Liver (tissue), 9 donors: ENCODE results near the gene LCP2. TPM values are rescaled to one million over a fixed set of nuclear protein-coding genes. Genes with fewer than 3 reads are reported as not detected.

Source experiments
- DNase-seq: peaks from one replicate; pipeline ENCODE4 v3.0.0-alpha.2; 2017; ENCODE audit warnings: low spot score
- H3K27ac ChIP-seq, 2 donors: one replicate each; pipeline ENCODE4 v1.7.0; 2013; ENCODE audit warnings: inconsistent platforms in 2 of 2, low read length in 2 of 2, control low read depth in 1 of 2, low read depth in 1 of 2, mild to moderate bottlenecking in 1 of 2
- H3K27me3 ChIP-seq, 4 donors: one replicate each; pipeline versions ENCODE4 v1.6.1 to v1.7.0; 2013; ENCODE audit warnings: low read length in 3 of 4, inconsistent platforms in 1 of 4, mild to moderate bottlenecking in 1 of 4, moderate library complexity in 1 of 4; ENCODE audit not compliant: control insufficient read depth in 4 of 4, insufficient read depth in 4 of 4
- H3K36me3 ChIP-seq, 4 donors: one replicate each; pipeline versions ENCODE4 v1.6.1 to v1.7.0; 2013; ENCODE audit warnings: low read length in 3 of 4, mild to moderate bottlenecking in 3 of 4, low read depth in 1 of 4, moderate library complexity in 1 of 4; ENCODE audit not compliant: control insufficient read depth in 4 of 4, insufficient read depth in 3 of 4
- H3K4me1 ChIP-seq, 4 donors: one replicate each; pipeline versions ENCODE4 v1.6.1 to v1.7.0; 2013; ENCODE audit warnings: low read length in 3 of 4, mild to moderate bottlenecking in 3 of 4, moderate library complexity in 1 of 4; ENCODE audit not compliant: control insufficient read depth in 4 of 4, insufficient read depth in 4 of 4
- H3K4me3 ChIP-seq, 3 donors: one replicate each; pipeline versions ENCODE4 v1.6.1 to v1.7.0; 2013; ENCODE audit warnings: low read length in 3 of 3, control low read depth in 1 of 3, low read depth in 1 of 3, mild to moderate bottlenecking in 1 of 3
- H3K9ac ChIP-seq, 2 donors: one replicate each; pipeline ENCODE4 v1.7.0; 2013; ENCODE audit warnings: low read length in 2 of 2, mild to moderate bottlenecking in 2 of 2, moderate library complexity in 2 of 2, control low read depth in 1 of 2, low read depth in 1 of 2
- H3K9me3 ChIP-seq, 4 donors: one replicate each; pipeline versions ENCODE4 v1.6.1 to v1.7.0; 2013; ENCODE audit warnings: low read length in 3 of 4; ENCODE audit not compliant: control insufficient read depth in 4 of 4
- EGR1 ChIP-seq, 2 donors: IDR thresholded peaks; 2 replicates each; pipeline ENCODE4 v1.6.1; 2016 to 2018; ENCODE audit warnings: antibody characterized with exemption in 2 of 2, low read depth in 2 of 2
- FOXA1 ChIP-seq: IDR thresholded peaks from 2 replicates; pipeline ENCODE4 v1.6.1; 2016; ENCODE audit warnings: antibody characterized with exemption
- FOXA2 ChIP-seq: IDR thresholded peaks from 2 replicates; pipeline ENCODE4 v1.6.1; 2016; ENCODE audit warnings: antibody characterized with exemption
- GABPA ChIP-seq, 2 donors: IDR thresholded peaks in 1 of 2; conservative IDR thresholded peaks in 1 of 2; 2 replicates each; pipeline ENCODE4 v1.6.1; 2016; ENCODE audit warnings: antibody characterized with exemption in 2 of 2, mild to moderate bottlenecking in 1 of 2, moderate library complexity in 1 of 2
- HNF4A ChIP-seq, 2 donors: conservative IDR thresholded peaks; 2 replicates each; pipeline ENCODE4 v1.6.1; 2016; ENCODE audit warnings: antibody characterized with exemption in 2 of 2, mild to moderate bottlenecking in 2 of 2
- HNF4G ChIP-seq: IDR thresholded peaks from 2 replicates; pipeline ENCODE4 v1.6.1; 2016; ENCODE audit warnings: antibody characterized with exemption
- JUND ChIP-seq, 2 donors: IDR thresholded peaks; 2 replicates each; pipeline ENCODE4 v1.6.1; 2016; ENCODE audit warnings: antibody characterized with exemption in 2 of 2
- NR2F2 ChIP-seq: IDR thresholded peaks from 2 replicates; pipeline ENCODE4 v1.6.1; 2016; ENCODE audit warnings: antibody characterized with exemption
- RAD21 ChIP-seq, 2 donors: IDR thresholded peaks; 2 replicates each; pipeline ENCODE4 v1.6.1; 2016; ENCODE audit warnings: antibody characterized with exemption in 2 of 2, mild to moderate bottlenecking in 2 of 2
- RXRA ChIP-seq, 2 donors: IDR thresholded peaks; 2 replicates each; pipeline ENCODE4 v1.6.1; 2017 to 2018; ENCODE audit warnings: antibody characterized with exemption in 2 of 2, mild to moderate bottlenecking in 1 of 2
- SP1 ChIP-seq: IDR thresholded peaks from 2 replicates; pipeline ENCODE4 v1.6.1; 2018; ENCODE audit warnings: antibody characterized with exemption, mild to moderate bottlenecking
- TAF1 ChIP-seq: conservative IDR thresholded peaks from 2 replicates; pipeline ENCODE4 v1.6.1; 2016; ENCODE audit warnings: antibody characterized with exemption, mild to moderate bottlenecking
- YY1 ChIP-seq: IDR thresholded peaks from 2 replicates; pipeline ENCODE4 v1.6.1; 2016; ENCODE audit warnings: antibody characterized with exemption, mild to moderate bottlenecking
- WGBS: extraction: QIAGEN DNeasy Blood & Tissue Kit; methylation state at CpG from one replicate; pipeline ENCODE4 v1.1.7; 2013; 5-methylcytosine and 5-hydroxymethylcytosine counted together
- polyA plus RNA-seq, 2 donors: library from polyadenylated mRNA; stranded (reverse) in 1 of 2; unstranded in 1 of 2; fragments of 200-250 nt in 1 of 2; fragments of >200 nt in 1 of 2; fragmentation: Nextera tagmentation in 1 of 2; extraction: Ambion mirVana in 1 of 2; gene quantifications; one replicate each; pipeline versions ENCODE4 v1.2.1 to v1.2.3, GENCODE V29; 2013 to 2015
- total RNA-seq, 2 donors: library from RNA; depleted of rRNA; stranded (reverse); fragments of >200 nt; gene quantifications; one replicate each; pipeline ENCODE4 v1.2.3, GENCODE V29; 2014
- TF ChIP-seq, protein P1 (sequence below): IDR thresholded peaks from 2 replicates; pipeline ENCODE4 v1.6.1; 2016; ENCODE audit warnings: antibody characterized with exemption
- TF ChIP-seq, protein P2 (sequence below): IDR thresholded peaks from 2 replicates; pipeline ENCODE4 v1.6.1; 2016; ENCODE audit warnings: antibody characterized with exemption
- TF ChIP-seq, protein P3 (sequence below): IDR thresholded peaks from 2 replicates; pipeline ENCODE4 v1.6.1; 2016; ENCODE audit warnings: antibody characterized with exemption
- TF ChIP-seq, protein P4 (sequence below): IDR thresholded peaks from 2 replicates; pipeline ENCODE4 v1.6.1; 2016; ENCODE audit warnings: antibody characterized with exemption, mild to moderate bottlenecking
- TF ChIP-seq, protein P5 (sequence below): fragments of 150-350 bp; IDR thresholded peaks from 2 replicates; pipeline ENCODE4 v1.5.1; 2017; ENCODE audit warnings: improper control_type of control experiment, low read depth, low read length; ENCODE audit not compliant: missing input control
- donor health status: healthy.
- donor health status: healthy.
- donor health status: healthy.
- donor health status: healthy.
- donor health status: healthy.

LCP2 gene
- total and polyA plus RNA-seq, 4 donors: 3.6 to 16.3 (median 6.7) TPM

DNA sequence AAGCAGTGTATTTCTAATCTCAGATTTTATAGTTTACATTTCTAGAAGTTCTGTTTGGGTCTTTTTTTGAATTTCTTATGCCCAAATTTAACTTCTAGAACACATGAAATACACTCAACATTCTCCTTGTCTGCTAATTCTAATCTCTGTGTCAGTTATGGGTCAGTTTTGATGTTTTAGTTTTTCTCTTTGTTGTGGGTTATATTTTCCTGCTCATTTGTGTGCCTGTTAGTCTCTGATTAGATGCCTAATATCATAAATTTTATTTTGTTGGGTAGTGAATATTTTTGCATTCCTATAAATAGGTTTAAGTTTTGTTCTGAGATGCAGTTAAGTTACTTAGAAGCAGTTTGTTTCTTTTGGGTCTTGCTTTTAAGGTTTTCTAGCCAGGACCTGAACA, 12.4 kb downstream of the LCP2 start:
- Histone ChIP-seq H3K36me3 (peaks cover 0 to 11% (median 0%) of the 10 kb centered on the region in 4 donors), H3K4me1 (peaks cover 0 to 2% (median 0%) of the 10 kb centered on the region in 4 donors), H3K9ac (no peak overlapping the region), H3K27me3 (no peaks in the 10 kb centered on the region), H3K27ac (no peak overlapping the region), H3K9me3 (peaks cover 0 to 8% (median 0%) of the 10 kb centered on the region in 4 donors), H3K4me3 (no peak overlapping the region)
- no peak for DNase-seq
- TF ChIP-seq JUND (IDR thresholded peaks at IDR 0.05): no peak
- TF ChIP-seq, protein P1, sequence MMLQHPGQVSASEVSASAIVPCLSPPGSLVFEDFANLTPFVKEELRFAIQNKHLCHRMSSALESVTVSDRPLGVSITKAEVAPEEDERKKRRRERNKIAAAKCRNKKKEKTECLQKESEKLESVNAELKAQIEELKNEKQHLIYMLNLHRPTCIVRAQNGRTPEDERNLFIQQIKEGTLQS: no peak
- TF ChIP-seq, protein P2, sequence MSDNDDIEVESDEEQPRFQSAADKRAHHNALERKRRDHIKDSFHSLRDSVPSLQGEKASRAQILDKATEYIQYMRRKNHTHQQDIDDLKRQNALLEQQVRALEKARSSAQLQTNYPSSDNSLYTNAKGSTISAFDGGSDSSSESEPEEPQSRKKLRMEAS: no peak
- TF ChIP-seq EGR1 (IDR thresholded peaks at IDR 0.05; ENCODE audit: low read depth in 2 of 2): no peak
- TF ChIP-seq RXRA (IDR thresholded peaks at IDR 0.05): no peak
- TF ChIP-seq, protein P3, sequence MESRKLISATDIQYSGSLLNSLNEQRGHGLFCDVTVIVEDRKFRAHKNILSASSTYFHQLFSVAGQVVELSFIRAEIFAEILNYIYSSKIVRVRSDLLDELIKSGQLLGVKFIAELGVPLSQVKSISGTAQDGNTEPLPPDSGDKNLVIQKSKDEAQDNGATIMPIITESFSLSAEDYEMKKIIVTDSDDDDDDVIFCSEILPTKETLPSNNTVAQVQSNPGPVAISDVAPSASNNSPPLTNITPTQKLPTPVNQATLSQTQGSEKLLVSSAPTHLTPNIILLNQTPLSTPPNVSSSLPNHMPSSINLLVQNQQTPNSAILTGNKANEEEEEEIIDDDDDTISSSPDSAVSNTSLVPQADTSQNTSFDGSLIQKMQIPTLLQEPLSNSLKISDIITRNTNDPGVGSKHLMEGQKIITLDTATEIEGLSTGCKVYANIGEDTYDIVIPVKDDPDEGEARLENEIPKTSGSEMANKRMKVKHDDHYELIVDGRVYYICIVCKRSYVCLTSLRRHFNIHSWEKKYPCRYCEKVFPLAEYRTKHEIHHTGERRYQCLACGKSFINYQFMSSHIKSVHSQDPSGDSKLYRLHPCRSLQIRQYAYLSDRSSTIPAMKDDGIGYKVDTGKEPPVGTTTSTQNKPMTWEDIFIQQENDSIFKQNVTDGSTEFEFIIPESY: no peak
- no peak for TF ChIP-seq FOXA2
- no peak for TF ChIP-seq TAF1
- no peak for TF ChIP-seq NR2F2
- no peak for TF ChIP-seq FOXA1

DNA sequence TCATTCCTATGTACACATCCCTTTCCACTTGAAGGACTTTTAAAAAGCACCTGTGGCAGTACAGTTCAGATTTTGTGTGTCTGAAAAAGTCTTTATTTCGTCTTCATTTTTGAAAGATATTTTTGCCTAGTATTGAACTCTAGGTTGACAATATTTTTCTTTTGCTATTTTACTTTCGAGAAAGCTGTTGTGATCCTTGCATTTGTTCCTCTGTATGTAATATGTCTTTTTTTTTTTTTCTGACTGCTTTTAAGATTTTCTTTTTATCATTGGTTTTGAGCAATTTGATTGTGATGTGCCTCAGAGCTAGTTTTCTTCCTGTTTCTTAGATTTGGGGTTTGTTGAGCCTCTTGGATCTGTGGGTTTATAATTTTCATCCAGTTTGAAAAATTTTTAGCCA, 13.3 kb downstream of the LCP2 start:
- Histone ChIP-seq H3K36me3 (peaks cover 0 to 9% (median 0%) of the 10 kb centered on the region in 4 donors), H3K9me3 (peaks cover 0 to 8% (median 0%) of the 10 kb centered on the region in 4 donors), H3K9ac (no peak overlapping the region), H3K27me3 (no peaks in the 10 kb centered on the region), H3K4me1 (peaks cover 0 to 1% (median 0%) of the 10 kb centered on the region in 4 donors), H3K27ac (no peak overlapping the region), H3K4me3 (no peak overlapping the region)
- WGBS: 64% methylated on average over 2 of the region's 2 CpGs
- TF ChIP-seq FOXA2 (no peak), SP1 (no peak), RXRA (IDR thresholded peaks at IDR 0.05) (no peak), RAD21 (IDR thresholded peaks at IDR 0.05) (no peak), HNF4G (no peak), GABPA (IDR thresholded peaks at IDR 0.05 in 1 of 2, conservative IDR thresholded peaks at IDR 0.05 in 1 of 2) (no peak), HNF4A (conservative IDR thresholded peaks at IDR 0.05) (no peak), TAF1 (no peak), JUND (IDR thresholded peaks at IDR 0.05) (no peak), YY1 (no peak), NR2F2 (no peak)
- TF ChIP-seq, protein P4, sequence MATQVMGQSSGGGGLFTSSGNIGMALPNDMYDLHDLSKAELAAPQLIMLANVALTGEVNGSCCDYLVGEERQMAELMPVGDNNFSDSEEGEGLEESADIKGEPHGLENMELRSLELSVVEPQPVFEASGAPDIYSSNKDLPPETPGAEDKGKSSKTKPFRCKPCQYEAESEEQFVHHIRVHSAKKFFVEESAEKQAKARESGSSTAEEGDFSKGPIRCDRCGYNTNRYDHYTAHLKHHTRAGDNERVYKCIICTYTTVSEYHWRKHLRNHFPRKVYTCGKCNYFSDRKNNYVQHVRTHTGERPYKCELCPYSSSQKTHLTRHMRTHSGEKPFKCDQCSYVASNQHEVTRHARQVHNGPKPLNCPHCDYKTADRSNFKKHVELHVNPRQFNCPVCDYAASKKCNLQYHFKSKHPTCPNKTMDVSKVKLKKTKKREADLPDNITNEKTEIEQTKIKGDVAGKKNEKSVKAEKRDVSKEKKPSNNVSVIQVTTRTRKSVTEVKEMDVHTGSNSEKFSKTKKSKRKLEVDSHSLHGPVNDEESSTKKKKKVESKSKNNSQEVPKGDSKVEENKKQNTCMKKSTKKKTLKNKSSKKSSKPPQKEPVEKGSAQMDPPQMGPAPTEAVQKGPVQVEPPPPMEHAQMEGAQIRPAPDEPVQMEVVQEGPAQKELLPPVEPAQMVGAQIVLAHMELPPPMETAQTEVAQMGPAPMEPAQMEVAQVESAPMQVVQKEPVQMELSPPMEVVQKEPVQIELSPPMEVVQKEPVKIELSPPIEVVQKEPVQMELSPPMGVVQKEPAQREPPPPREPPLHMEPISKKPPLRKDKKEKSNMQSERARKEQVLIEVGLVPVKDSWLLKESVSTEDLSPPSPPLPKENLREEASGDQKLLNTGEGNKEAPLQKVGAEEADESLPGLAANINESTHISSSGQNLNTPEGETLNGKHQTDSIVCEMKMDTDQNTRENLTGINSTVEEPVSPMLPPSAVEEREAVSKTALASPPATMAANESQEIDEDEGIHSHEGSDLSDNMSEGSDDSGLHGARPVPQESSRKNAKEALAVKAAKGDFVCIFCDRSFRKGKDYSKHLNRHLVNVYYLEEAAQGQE: no peak
- TF ChIP-seq, protein P5, sequence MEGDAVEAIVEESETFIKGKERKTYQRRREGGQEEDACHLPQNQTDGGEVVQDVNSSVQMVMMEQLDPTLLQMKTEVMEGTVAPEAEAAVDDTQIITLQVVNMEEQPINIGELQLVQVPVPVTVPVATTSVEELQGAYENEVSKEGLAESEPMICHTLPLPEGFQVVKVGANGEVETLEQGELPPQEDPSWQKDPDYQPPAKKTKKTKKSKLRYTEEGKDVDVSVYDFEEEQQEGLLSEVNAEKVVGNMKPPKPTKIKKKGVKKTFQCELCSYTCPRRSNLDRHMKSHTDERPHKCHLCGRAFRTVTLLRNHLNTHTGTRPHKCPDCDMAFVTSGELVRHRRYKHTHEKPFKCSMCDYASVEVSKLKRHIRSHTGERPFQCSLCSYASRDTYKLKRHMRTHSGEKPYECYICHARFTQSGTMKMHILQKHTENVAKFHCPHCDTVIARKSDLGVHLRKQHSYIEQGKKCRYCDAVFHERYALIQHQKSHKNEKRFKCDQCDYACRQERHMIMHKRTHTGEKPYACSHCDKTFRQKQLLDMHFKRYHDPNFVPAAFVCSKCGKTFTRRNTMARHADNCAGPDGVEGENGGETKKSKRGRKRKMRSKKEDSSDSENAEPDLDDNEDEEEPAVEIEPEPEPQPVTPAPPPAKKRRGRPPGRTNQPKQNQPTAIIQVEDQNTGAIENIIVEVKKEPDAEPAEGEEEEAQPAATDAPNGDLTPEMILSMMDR: no peak
- TF ChIP-seq, protein P2: no peak
- TF ChIP-seq, protein P1: no peak
- TF ChIP-seq, protein P3: no peak
- DNase-seq: no peak
